ENCODE measurements around the gene TRIM39. TPM values are rescaled to one million over a fixed set of nuclear protein-coding genes. Genes with fewer than 3 reads are reported as not detected.
A peak's percentile ranks its signal among the peaks of the same experiment; 100 is the strongest.

TRIM39 gene
- total and polyA plus RNA-seq, 2 of the 13 experiments (the other 11 are each of a cell fraction or from before 2014, with no cell fraction given) = 7.7 to 14.6 TPM

- peak; percentile 68 for TF ChIP-seq ZBTB43 (CRISPR knock-in tag; conservative IDR thresholded peaks at IDR 0.05)
- 0 out of 2 replicates have a peak, but pooled peaks have one; percentile 48 for TF ChIP-seq HIVEP1 (CRISPR knock-in tag; IDR thresholded peaks at IDR 0.05)
- TF ChIP-seq SMARCE1 (IDR thresholded peaks at IDR 0.05; ENCODE audit: borderline replicate concordance) = no peak
- TF ChIP-seq ZBTB49 (CRISPR knock-in tag; IDR thresholded peaks at IDR 0.05; ENCODE audit: borderline replicate concordance) = no peak; the same call in 1 of the 2 replicates
- no peak for TF ChIP-seq ZNF7 (CRISPR knock-in tag; IDR thresholded peaks at IDR 0.05)
- TF ChIP-seq NR2C2 (CRISPR knock-in tag; IDR thresholded peaks at IDR 0.05; ENCODE audit: borderline replicate concordance) = peak; percentile 72; the same call in 1 of the 2 replicates
- peak; percentile 98; the same call in 1 of the 2 replicates for TF ChIP-seq BRCA1 (CRISPR knock-in tag; IDR thresholded peaks at IDR 0.05)
- peak; percentile 89 for TF ChIP-seq YEATS2 (CRISPR knock-in tag; IDR thresholded peaks at IDR 0.05; ENCODE audit: borderline replicate concordance)
- TF ChIP-seq RBM39 (IDR thresholded peaks at IDR 0.05; ENCODE audit: low read depth, low read length, poor library complexity, severe bottlenecking) = peak; percentile 64
- TF ChIP-seq U2AF2 (IDR thresholded peaks at IDR 0.05; ENCODE audit: low read depth, low read length) = no peak
- peak; percentile 95 for TF ChIP-seq HDAC1 (CRISPR knock-in tag; IDR thresholded peaks at IDR 0.05)
- peak; percentile 95 for TF ChIP-seq SPEN (CRISPR knock-in tag; IDR thresholded peaks at IDR 0.05; ENCODE audit: low read depth)
- peak; percentile 93; the same call in 1 of the 2 replicates for TF ChIP-seq ZNF616 (CRISPR knock-in tag; IDR thresholded peaks at IDR 0.05; ENCODE audit: low read depth)
- no peak for TF ChIP-seq ZNF446 (CRISPR knock-in tag; IDR thresholded peaks at IDR 0.05)
- TF ChIP-seq ZNF597 (CRISPR knock-in tag; IDR thresholded peaks at IDR 0.05) = no peak
- peak; percentile 75 for TF ChIP-seq ARID5B (CRISPR knock-in tag; IDR thresholded peaks at IDR 0.05)
- TF ChIP-seq CBFB (CRISPR knock-in tag; IDR thresholded peaks at IDR 0.05) = peak; percentile 94
- no peak; a peak in 2 of 4 replicates for TF ChIP-seq EP300 (IDR thresholded peaks at IDR 0.05; ENCODE audit: low read depth in 2 of 2, low read length in 2 of 2)
- TF ChIP-seq EP300 (CRISPR knock-in tag; IDR thresholded peaks at IDR 0.05; ENCODE audit: borderline replicate concordance) = peak; percentile 59; the same call in 1 of the 2 replicates
- TF ChIP-seq CBX5 (CRISPR knock-in tag; IDR thresholded peaks at IDR 0.05; ENCODE audit: borderline replicate concordance) = peak; percentile 86; the same call in 1 of the 2 replicates
- peak; percentile 65; the same call in 1 of the 2 replicates for TF ChIP-seq ZFAT (CRISPR knock-in tag; conservative IDR thresholded peaks at IDR 0.05)
These were observed 18.3 kb downstream of the TRIM39 start, which contains the start of gene RPP21 (continued) for GRCh38 chr6:30344868-30345671.
